SJCRH30 (cell line): ENCODE results near the gene REN. TPM values are rescaled to one million over a fixed set of nuclear protein-coding genes. Genes with fewer than 3 reads are reported as not detected.

ENCODE experiments used
- total RNA-seq: library from RNA; depleted of rRNA; stranded (reverse); fragments of >200 nt; shearing (Covaris generic); gene quantifications from 2 replicates; pipeline ENCODE4 v1.2.3, GENCODE V29; 2014; rRNA removed

REN gene
- total RNA-seq, 1 experiment from 2014 or later: not detected

Other genes with a start within 250 kb of the REN start
- 28.9 and 35.1 TPM in 2 replicates for gene SOX13, start 93.2 kb downstream of the REN start, total RNA-seq
- gene ETNK2, start 14.3 kb downstream of the REN start, total RNA-seq: 9.4 and 10.8 TPM in 2 replicates
- not detected in 2 replicates for gene KISS1, start 30.2 kb upstream of the REN start, total RNA-seq
- not detected in 2 replicates for gene GOLT1A, start 47.7 kb upstream of the REN start, total RNA-seq
- 1.2 and 1.5 TPM in 2 replicates for gene PLEKHA6, start 193.6 kb upstream of the REN start, total RNA-seq
- gene PPP1R15B, start 245.5 kb upstream of the REN start, total RNA-seq: 67.6 and 71.4 TPM in 2 replicates